Activated T-cell treated with anti-CD3 and anti-CD28 coated beads for 1 hour (primary cell): ENCODE measurements around the gene TRIM31.
A peak's percentile ranks its signal among the peaks of the same experiment; 100 is the strongest.

Source experiments
- DNase-seq: peaks from one replicate; pipeline ENCODE4 v3.0.0-alpha.2; 2020; ENCODE audit warnings: low read depth

TRIM31 gene

DNA sequence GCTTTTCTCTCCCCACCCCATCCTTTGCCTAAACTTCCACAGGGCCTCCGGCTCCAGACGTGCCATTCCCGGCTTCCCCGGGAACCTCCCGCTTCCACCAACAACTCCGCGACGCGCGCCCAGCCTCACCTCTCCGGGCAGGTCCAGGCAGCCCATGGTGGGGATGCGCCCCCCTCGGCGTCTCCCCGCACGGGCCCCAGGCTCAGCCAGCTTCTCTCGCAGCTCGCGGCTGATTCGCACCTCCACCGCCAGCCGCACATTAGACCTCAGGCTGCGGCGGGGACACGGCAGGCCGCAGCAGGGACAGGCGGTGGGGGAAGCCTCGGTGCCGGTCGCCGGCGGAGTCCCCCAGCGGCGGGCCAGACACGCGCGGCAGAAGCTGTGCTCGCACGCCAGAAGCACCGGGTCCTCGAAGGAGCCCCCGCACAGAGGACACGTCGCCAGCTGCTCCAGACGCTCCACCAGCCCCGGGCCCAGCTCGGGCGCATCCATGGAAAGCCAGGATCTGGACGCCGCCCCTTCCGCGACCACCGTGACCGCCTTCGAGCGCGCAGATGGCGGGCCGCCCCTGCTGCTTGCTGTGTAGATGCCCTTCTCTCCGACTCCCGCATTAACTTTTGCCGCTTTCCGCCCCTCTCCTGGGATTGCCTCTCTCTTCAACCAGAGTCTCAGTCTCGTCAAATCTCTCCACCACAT is 37.6 kb downstream of the TRIM31 start, which contains the start of gene RNF39:
Gene RNF39 (minus strand): TSS at position 676 of the 696 bp plus-strand sequence. CDS start 184 bp downstream, at position 492.
- no peak for DNase-seq

DNA sequence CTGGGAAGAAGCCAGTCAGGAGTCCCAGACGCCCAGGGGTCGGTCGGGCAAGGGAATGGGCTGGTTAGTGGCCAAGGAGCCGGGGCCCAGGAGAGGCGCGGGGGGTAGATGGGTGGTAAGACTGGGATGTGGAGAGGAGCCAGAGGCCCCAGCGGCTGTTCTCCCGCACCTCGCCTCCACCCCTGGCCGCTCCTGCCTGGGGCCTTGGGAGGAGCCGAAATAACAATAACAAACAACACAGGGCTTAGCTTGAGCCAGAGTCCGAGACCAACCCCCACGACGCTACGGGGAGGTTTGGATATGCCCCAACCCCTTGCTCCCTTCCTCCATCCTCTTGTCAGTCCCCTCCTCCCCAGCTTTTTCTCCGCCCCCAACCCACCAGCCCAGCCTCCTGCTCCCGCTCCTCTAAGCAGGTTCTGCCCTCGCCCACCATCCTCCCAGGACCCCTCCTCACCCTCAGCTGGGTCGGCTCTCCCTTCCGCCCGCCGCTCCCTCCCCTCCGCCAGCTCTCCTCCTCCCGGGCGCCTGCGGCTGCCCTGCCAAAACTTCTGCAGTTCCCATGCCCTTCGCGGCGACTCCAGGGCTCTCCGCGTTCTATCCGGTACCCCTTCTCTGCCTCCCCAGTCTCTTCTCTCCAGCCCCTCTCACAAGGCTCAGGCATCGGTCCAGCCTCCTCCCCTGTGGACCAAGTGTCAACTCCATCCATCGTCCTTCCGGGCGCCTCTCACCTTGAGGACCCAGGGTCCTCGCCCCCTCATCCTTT is 38.4 kb downstream of the TRIM31 start:
- no peak for DNase-seq

- no peak for DNase-seq
These were observed 39.2 kb downstream of the TRIM31 start for GRCh38 chr6:30073489-30074235.

GRCh38 chr6:30071858-30072257 is 41.0 kb downstream of the TRIM31 start:
- no peak for DNase-seq

DNA sequence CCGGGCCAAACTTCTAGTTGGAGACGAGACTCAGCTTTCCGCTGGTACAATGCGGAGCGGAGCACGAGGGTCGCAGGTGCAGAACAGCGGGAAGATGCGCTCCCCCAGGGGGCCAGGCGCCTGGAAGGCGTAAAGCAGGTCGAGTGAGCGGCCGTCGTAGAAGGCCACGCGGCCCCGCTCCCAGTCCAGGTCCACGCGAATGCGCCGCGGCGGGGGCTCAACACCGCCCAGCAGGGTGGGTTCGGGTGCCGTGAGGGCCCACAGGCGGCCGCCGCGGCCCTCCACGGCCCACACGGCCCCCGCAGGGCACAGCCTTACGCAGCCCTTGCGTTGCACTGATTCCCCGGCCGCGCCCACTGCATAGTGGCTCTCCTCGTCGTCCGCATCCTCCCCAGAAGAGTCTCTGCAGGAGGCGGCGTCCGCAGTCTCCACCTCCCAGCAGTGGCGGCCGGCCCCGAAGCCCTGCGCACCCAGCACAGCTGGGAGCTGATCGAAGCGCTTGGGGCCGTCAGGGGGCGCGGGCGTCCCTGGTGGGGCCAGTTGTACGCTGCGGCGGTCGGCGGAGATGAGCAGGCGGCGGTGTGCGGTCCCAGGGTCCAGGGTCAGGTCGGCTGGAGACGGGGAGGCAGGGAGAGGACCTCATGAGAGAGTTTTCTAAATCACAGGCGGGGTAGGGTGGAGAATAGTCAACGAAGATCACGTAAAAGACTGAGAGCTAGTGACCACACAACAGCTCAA is 41.6 kb downstream of the TRIM31 start:
- DNase-seq = no peak

- no peak for DNase-seq
These were observed 45.3 kb downstream of the TRIM31 start for GRCh38 chr6:30067460-30068139.

GRCh38 chr6:30066577-30067459 is 46.1 kb downstream of the TRIM31 start, which contains the start of gene PPP1R11:
Gene PPP1R11 (plus strand): TSS chr6:30067198. CDS start chr6:30067411, 213 bp downstream.
- DNase-seq = peak; percentile 96

- no peak for DNase-seq
These were observed 46.8 kb downstream of the TRIM31 start for GRCh38 chr6:30066082-30066481.

- DNase-seq = no peak
These were observed 49.6 kb downstream of the TRIM31 start for GRCh38 chr6:30063315-30063714.

DNA sequence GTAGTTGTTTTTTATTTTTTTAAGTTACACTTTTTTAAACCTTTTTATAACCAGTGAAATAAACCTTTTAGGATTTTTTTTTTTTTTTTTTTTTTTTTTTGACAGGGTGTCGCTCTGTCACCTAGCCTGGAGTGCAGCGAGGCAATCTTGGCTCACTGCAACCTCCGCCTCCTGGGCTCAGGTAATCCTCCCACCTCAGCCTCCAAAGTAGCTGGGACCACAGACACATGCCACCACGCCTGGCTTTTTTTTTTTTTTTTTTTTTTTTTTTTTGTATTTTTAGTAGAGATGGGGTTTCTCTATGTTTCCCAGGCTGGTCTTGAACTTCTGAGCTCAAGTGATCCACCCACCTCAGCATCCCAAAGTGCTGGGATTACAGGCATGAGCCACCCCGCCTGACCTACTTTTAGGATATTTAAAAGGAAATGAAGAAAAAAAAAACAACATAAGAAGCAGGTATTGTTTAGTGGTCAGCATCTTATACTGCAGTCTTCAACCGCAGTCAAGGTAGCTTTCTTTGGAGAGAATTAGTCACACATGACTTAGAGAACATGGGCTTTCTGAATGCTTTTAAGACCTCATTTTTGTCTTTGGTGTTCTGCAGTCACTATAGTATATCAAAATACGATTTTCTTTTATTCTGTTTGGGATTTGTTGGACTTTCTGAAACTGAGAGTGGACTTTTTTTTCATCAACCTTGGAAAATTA is 50.3 kb downstream of the TRIM31 start:
- no peak for DNase-seq

DNA sequence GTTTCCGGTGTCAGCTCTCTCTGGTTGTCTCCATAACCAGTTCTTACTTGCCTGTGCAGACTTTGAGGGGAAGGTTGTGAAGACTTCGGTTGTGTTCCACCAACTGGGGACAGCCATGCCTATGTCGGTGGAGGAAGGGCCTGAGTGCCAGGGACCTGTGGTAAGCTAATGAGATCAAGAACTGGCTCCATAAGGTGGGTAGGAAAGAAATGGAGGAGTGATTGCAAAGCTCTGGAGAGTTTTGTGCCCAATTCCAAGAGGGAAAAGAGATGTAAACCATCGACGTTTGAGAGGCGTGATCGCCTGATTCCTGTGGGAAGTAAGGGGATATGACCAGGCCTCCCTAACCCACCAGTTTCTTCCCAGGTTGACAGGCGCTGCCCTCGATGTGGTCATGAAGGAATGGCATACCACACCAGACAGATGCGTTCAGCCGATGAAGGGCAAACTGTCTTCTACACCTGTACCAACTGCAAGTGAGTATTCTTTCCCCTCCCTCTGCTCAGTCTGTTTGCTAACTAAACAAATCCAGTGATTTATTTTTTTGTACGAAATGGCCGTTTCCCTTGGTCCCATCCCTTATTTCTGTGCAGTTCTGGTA is 50.9 kb downstream of the TRIM31 start:
- DNase-seq = no peak

- peak; percentile 72 for DNase-seq
These were observed 51.6 kb downstream of the TRIM31 start, which contains the start of gene POLR1H for GRCh38 chr6:30061092-30061857. Gene POLR1H (plus strand): TSS chr6:30061265. CDS start chr6:30061525, 260 bp downstream.

- no peak for DNase-seq
These were observed 52.2 kb downstream of the TRIM31 start for GRCh38 chr6:30060606-30061091.

GRCh38 chr6:30055513-30055912 is 57.4 kb downstream of the TRIM31 start:
- DNase-seq = no peak

- DNase-seq = no peak
These were observed 59.2 kb downstream of the TRIM31 start for GRCh38 chr6:30053682-30054081.
